HG03066 (cell line): Measurements from ENCODE around the gene MIEF1.

Source experiments
- ATAC-seq: cut with Tn5 transposase; IDR thresholded peaks from one replicate; pipeline ENCODE4 v1.9.1; 2021; ENCODE audit warnings: low read depth; ENCODE audit not compliant: unreplicated experiment

MIEF1 gene

GRCh38 chr22:39502109-39502788 is at the start of gene MIEF1:
TSS of gene MIEF1 (plus strand) at chr22:39502290. CDS start at chr22:39511295, 9,005 bp downstream.
- ATAC-seq = peak; percentile 87

GRCh38 chr22:39452740-39453040 is 49.4 kb upstream of the MIEF1 start:
- no peak for ATAC-seq

- ATAC-seq = no peak
Measured at GRCh38 chr22:39453765-39454378, 48.2 kb upstream of the MIEF1 start.

- no peak for ATAC-seq
Measured at GRCh38 chr22:39454385-39454871, 47.7 kb upstream of the MIEF1 start.

GRCh38 chr22:39456522-39457197 is 45.4 kb upstream of the MIEF1 start, which contains the start of gene MGAT3:
TSS of gene MGAT3 (plus strand) at chr22:39457012. CDS start at chr22:39487348, 30,336 bp downstream.
- ATAC-seq = no peak

- no peak for ATAC-seq
Measured at GRCh38 chr22:39457198-39457555, 44.9 kb upstream of the MIEF1 start.

GRCh38 chr22:39457556-39458443 is 44.3 kb upstream of the MIEF1 start:
- ATAC-seq = no peak

GRCh38 chr22:39458444-39459083 is 43.5 kb upstream of the MIEF1 start:
- no peak for ATAC-seq

- ATAC-seq = no peak
Measured at GRCh38 chr22:39459681-39460080, 42.4 kb upstream of the MIEF1 start.

- ATAC-seq = no peak
Measured at GRCh38 chr22:39462443-39463221, 39.5 kb upstream of the MIEF1 start.

GRCh38 chr22:39463277-39463676 is 38.8 kb upstream of the MIEF1 start:
- ATAC-seq = no peak

GRCh38 chr22:39463931-39464390 is 38.1 kb upstream of the MIEF1 start:
- ATAC-seq = no peak

- no peak for ATAC-seq
Measured at GRCh38 chr22:39466228-39467006, 35.7 kb upstream of the MIEF1 start.

- ATAC-seq = no peak
Measured at GRCh38 chr22:39467390-39467895, 34.6 kb upstream of the MIEF1 start.

GRCh38 chr22:39468487-39469325 is 33.4 kb upstream of the MIEF1 start:
- ATAC-seq = no peak

- ATAC-seq = no peak
Measured at GRCh38 chr22:39469326-39469680, 32.8 kb upstream of the MIEF1 start.

GRCh38 chr22:39469681-39470450 is 32.2 kb upstream of the MIEF1 start:
- no peak for ATAC-seq
